ENCODE results near the gene MOB3C. TPM values are rescaled to one million over a fixed set of nuclear protein-coding genes. Genes with fewer than 3 reads are reported as not detected.
"Not testable (repeated sequence)": the region's sequence is repeated elsewhere in the genome, so short reads cannot be mapped to it uniquely, and the experiment has no call there.

The MOB3C gene
- 17.2 TPM for total RNA-seq
- polyA plus RNA-seq: 16.2 TPM

DNA sequence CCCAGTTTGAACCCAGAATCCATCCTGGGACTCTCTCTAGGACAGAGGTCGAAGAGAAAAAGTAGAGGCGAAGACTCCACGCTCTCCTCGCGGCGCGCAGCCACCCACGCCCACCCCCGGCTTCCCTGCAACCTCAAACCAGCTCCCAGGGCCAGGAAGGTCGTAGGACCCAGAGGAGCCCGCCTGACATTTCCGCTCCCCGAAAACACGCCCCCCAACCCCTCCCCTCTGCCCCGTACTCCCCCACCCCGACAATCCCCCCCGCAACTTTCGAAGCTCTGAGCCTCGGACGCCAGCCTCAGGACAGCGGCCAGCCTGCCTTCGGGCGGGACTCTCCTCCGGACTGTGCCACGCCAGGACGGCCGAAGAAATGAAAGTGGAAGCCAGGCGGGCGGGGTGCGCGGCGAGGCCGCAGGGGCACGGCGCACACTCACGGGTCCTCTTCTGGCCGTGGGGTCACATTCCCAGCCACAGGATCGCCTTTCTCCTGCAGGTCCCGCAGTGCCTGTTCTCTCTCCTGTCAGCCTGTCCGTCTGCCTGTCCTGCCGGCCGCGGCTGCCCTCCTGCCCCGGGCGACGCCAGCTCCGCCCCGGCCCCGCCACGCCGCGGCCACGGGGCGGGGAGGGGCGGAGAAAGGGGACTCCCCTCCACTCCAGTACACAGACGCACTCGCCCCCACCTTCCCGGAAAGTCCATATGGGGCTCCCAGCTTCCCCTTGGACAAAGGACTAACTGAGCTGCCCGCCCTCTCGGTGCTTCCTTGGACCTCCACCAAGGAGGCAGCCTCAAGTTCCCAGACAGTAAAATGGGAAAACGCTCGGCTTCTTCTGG is at the start of gene MOB3C:
Gene MOB3C (minus strand): TSS at position 535 of the 831 bp plus-strand sequence. CDS start 3,490 bp downstream, outside the sequence.
- no peaks in the 10 kb centered on the region for H3K4me1 ChIP-seq (ENCODE audit: insufficient read depth)
- H3K36me3 ChIP-seq (ENCODE audit: insufficient read depth): no peaks in the 10 kb centered on the region
- WGBS: under 1% methylated on average over 62 of the region's 62 CpGs
- DNase-seq (ENCODE audit: extremely low spot score): peak; percentile 45
- peak within 1 kb of the TSS; percentile 90 for H3K27ac ChIP-seq (ENCODE audit: low read depth)
- peak within 1 kb of the TSS; percentile 77 for H3K4me3 ChIP-seq (ENCODE audit: low read depth, low read length)

DNA sequence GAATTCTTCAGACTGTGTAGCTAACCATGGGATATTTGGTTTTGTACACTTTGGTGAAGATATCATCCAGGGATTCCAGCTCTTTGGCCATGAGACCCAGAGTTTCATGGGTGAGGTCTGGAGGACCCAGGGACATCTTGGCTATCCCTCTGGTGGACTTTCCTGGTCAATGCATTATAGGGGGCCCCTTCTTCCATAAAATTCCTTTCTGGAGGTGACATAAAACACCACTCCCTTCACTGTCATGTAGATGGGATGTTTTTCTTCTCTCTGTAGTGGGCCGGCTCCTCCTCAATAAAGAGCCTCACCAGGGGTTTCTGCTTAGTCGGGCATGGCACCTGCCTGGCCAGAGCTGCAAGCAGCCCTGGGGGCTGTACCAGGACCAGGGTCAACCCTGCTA is 49.4 kb upstream of the MOB3C start:
- Histone ChIP-seq H3K4me3 (ENCODE audit: low read depth, low read length) (no peak overlapping the region), H3K4me1 (ENCODE audit: insufficient read depth) (no peaks in the 10 kb centered on the region), H3K36me3 (ENCODE audit: insufficient read depth) (peaks cover 3% of the 10 kb centered on the region), H3K27ac (ENCODE audit: low read depth) (no peak overlapping the region)
- WGBS: 60% methylated on average over 2 of the region's 2 CpGs
- DNase-seq (ENCODE audit: extremely low spot score): no peak

DNA sequence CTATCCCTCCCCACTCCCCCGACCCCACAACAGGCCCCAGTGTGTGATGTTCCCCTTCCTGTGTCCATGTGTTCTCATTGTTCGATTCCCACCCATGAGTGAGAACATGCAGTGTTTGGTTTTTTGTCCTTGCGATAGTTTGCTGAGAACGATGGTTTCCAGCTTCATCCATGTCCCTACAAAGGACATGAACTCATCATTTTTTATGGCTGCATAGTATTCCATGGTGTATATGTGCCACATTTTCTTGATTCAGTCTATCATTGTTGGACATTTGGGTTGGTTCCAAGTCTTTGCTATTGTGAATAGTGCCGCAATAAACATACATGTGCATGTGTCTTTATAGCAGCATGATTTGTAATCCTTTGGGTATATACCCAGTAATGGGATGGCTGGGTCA is 46.3 kb upstream of the MOB3C start:
- not testable (repeated sequence) for H3K4me1 ChIP-seq (ENCODE audit: insufficient read depth); H3K27ac ChIP-seq (ENCODE audit: low read depth); H3K36me3 ChIP-seq (ENCODE audit: insufficient read depth); H3K4me3 ChIP-seq (ENCODE audit: low read depth, low read length); DNase-seq (ENCODE audit: extremely low spot score)
- 83% methylated on average over 5 of the region's 5 CpGs for WGBS

DNA sequence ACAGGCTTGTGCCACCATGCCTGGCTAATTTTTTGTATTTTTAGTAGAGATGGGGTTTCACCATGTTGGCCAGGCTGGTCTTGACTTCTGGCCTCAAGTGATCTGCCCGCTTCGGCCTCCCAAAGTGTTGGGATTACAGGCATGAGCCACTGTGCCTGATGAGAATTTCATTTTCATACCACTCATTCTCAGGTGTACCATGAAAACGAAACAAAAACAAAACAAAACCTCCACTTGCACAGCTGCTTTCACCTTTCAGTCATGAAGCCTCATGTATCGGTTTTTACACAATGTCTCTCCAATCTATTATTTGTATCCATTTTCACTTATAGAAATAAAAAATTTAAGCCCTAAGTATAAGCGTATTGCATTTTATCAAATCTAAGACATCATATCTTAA is 43.5 kb upstream of the MOB3C start:
- 94% methylated on average over 5 of the region's 5 CpGs for WGBS
- not testable (repeated sequence) for H3K27ac ChIP-seq (ENCODE audit: low read depth); DNase-seq (ENCODE audit: extremely low spot score); H3K4me1 ChIP-seq (ENCODE audit: insufficient read depth); H3K4me3 ChIP-seq (ENCODE audit: low read depth, low read length); H3K36me3 ChIP-seq (ENCODE audit: insufficient read depth)

DNA sequence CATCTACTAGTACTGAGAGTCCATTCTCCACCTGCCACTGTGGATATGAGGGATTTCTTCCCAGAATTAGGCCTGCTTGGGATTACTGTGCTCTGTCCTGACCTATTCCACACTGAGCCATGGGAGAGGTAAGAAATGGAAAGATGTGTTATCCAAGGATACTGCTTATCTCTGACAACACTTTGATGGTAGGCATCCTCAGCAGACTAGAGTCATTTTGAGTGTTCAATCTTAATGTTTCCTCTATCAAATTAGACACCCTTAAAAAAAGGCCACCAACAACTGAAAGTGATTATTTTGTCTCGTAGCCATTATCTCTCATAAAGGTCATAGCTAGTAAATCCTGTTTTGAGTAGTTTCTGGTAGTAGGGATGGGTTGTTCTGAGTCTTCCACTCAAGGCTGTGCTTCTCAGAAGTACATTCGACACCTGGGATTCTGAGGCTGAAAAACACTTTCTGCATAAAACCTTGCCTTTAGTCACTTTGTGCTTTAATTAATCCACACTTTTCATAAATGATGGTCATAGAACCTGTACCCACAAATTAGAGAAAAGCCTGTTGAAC is 42.8 kb upstream of the MOB3C start:
- 78% methylated on average over 2 of the region's 2 CpGs for WGBS
- H3K27ac ChIP-seq (ENCODE audit: low read depth): no peak overlapping the region
- DNase-seq (ENCODE audit: extremely low spot score): no peak
- H3K36me3 ChIP-seq (ENCODE audit: insufficient read depth): peaks cover 5% of the 10 kb centered on the region
- H3K4me3 ChIP-seq (ENCODE audit: low read depth, low read length): no peak overlapping the region
- H3K4me1 ChIP-seq (ENCODE audit: insufficient read depth): no peaks in the 10 kb centered on the region

DNA sequence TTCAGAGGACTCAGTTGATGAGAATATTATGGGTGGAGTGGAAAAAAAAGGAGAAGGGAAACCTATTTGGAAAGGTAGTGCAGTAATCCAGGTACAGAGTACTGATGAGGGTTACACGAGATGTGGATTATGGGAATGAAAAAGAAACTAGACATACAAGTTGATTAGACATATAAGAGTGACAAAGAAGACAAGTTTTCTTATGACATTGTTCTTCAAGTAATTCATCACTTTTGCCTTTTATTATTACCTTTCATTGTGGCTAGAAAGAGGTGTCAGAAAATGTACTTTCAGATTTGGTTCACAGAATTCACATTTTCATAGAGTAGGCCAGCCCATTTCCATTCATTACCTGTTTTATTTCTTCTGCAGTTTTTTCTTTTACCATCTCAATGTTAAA is 41.2 kb upstream of the MOB3C start:
- DNase-seq (ENCODE audit: extremely low spot score): no peak
- no peaks in the 10 kb centered on the region for H3K4me1 ChIP-seq (ENCODE audit: insufficient read depth)
- 62% methylated on average over 1 of the region's 1 CpG for WGBS
- H3K36me3 ChIP-seq (ENCODE audit: insufficient read depth): peaks cover 3% of the 10 kb centered on the region
- no peak overlapping the region for H3K27ac ChIP-seq (ENCODE audit: low read depth)
- H3K4me3 ChIP-seq (ENCODE audit: low read depth, low read length): no peak overlapping the region

DNA sequence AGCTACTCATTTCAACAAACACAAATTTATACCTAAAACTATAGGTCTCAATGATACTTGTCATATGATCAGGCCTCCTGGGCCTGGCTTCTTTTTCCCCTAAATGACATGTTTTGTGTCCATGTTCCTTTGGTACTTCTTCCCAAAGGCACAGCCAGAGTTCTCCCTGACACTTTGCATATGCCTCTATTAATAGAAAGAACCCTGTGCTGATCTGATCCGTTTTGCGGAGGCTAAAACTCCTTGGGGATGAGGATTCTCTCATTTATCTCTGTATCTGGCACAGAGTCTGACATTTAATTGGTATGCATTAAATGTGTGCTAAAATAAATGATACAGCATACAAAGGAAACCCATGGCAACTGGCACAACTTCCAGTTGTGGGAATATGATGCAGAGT is 40.0 kb upstream of the MOB3C start:
- Histone ChIP-seq H3K36me3 (ENCODE audit: insufficient read depth) (peaks cover 3% of the 10 kb centered on the region), H3K27ac (ENCODE audit: low read depth) (no peak overlapping the region), H3K4me3 (ENCODE audit: low read depth, low read length) (no peak overlapping the region), H3K4me1 (ENCODE audit: insufficient read depth) (no peaks in the 10 kb centered on the region)
- 80% methylated on average over 2 of the region's 2 CpGs for WGBS
- no peak for DNase-seq (ENCODE audit: extremely low spot score)

DNA sequence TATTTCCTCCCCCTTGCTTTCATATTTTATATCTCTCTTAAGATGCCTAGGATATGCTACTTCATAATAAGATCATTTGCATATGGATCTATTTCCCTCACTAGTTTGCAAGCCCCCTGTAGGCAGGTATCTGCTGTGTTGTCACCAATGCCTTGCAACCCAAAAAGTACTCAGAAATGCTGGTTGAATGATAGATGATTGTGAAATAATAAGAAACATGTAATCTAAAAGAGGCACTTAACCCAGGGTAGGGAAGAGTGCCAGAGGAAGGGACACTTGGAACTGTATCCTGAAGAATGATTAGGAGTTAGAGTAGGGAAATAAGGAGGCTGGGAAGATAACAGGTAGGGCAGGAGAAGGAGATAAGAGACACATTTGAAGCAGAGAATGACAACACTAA is 39.2 kb upstream of the MOB3C start:
- no peak for DNase-seq (ENCODE audit: extremely low spot score)
- H3K27ac ChIP-seq (ENCODE audit: low read depth): no peak overlapping the region
- H3K4me1 ChIP-seq (ENCODE audit: insufficient read depth): no peaks in the 10 kb centered on the region
- no peak overlapping the region for H3K4me3 ChIP-seq (ENCODE audit: low read depth, low read length)
- peaks cover 3% of the 10 kb centered on the region for H3K36me3 ChIP-seq (ENCODE audit: insufficient read depth)

DNA sequence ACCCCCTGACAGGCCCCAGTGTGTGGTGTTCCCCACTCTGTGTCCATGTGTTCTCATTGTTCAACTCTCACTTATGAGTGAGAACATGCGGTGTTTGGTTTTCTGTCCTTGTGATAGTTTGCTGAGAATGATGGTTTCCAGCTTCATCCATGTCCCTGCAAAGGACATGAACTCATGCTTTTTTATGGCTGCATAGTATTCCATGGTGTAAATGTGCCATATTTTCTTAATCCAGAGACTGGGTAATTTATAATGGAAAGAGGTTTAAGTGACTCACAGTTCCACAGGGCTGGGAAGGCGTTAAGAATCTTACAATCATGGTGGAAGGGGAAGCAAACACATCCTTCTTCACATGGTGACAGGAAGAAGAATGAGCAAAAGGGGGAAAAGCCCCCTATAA is 38.1 kb upstream of the MOB3C start:
- not testable (repeated sequence) for DNase-seq (ENCODE audit: extremely low spot score); H3K36me3 ChIP-seq (ENCODE audit: insufficient read depth); H3K27ac ChIP-seq (ENCODE audit: low read depth); H3K4me3 ChIP-seq (ENCODE audit: low read depth, low read length); H3K4me1 ChIP-seq (ENCODE audit: insufficient read depth)
- 95% methylated on average over 2 of the region's 2 CpGs for WGBS

DNA sequence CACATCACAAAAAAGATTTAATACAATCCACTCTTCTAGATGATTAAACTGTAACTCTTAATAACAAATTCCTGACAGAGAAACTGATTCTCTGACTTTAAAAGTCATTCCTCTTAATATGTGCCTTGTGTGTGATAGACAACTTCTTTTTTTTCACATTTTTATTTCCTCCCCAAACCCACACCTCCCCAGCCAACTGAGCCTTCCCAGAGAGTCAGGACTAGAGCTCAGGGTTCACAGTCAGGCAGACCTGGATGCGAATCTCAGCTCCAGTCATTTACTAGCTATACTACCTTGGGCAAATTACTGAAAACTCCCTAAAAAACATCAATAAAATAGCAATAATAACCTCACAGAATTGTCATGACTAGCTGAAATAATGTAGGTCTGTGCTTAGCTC is 37.4 kb upstream of the MOB3C start:
- Histone ChIP-seq H3K36me3 (ENCODE audit: insufficient read depth) (peaks cover 7% of the 10 kb centered on the region), H3K27ac (ENCODE audit: low read depth) (no peak overlapping the region), H3K4me3 (ENCODE audit: low read depth, low read length) (no peak overlapping the region), H3K4me1 (ENCODE audit: insufficient read depth) (no peaks in the 10 kb centered on the region)
- WGBS: 91% methylated on average over 1 of the region's 1 CpG
- DNase-seq (ENCODE audit: extremely low spot score): no peak

DNA sequence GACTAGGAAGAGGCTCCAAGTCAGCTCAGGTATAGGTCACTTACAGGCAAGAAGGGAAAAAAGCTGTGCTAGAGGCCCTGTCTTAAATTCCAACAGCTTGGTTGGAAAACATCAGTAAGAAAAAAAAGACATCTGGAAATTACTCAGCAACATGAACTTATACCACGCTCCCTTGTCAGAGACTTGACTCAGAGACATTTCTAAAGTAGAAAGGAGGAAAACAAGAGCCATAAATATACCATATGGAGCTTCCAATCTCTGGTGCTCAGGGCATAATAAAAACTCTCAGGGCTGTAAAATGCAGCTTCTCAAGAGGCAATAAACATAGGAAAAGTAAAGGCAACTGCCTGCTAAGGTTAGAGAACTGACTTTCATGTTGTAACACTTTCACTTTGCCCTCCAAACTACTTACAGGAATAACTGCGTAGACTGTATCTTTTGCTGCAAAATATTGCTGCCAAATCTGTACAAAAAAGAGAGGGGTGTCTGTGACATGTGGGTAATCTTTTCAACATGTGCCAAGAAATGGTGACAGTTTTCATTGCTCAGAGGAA is 36.9 kb upstream of the MOB3C start:
- no peaks in the 10 kb centered on the region for H3K4me1 ChIP-seq (ENCODE audit: insufficient read depth)
- 66% methylated on average over 2 of the region's 2 CpGs for WGBS
- H3K36me3 ChIP-seq (ENCODE audit: insufficient read depth): peaks cover 7% of the 10 kb centered on the region
- DNase-seq (ENCODE audit: extremely low spot score): no peak
- H3K4me3 ChIP-seq (ENCODE audit: low read depth, low read length): no peak overlapping the region
- no peak overlapping the region for H3K27ac ChIP-seq (ENCODE audit: low read depth)

DNA sequence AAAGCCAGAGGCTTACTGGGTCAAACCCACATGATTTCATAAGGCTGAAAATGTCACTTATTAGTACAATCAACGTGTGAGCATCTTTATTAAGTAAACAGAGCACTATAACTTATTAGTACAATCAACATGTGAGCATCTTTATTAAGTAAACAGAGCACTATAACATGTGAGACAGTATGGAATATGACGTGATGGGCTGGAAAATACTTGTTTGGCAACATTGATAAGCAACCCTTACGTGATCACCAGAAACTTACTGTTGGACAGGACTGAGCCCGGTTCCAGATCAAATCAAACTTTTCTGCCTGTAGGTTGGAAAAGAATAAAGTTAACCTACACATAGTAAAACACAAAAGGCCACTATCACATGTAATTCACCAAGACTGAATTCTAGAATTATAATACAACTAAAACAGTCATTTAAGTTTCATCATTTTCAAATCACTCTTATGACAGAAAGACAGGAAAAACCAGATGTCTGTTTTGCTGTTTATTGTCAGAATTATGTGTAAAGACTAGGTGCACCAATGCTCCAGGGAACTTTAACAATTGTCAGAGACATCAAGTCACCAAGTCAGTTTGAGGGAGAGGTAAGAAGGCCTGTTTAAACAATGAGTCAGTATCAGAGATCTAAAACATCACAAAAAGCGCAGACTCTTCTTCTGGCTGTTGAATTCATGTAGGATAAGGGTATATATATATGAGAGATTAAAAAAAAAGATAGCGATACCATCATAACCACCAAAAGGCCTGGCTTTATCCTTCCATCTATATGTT is 35.9 kb upstream of the MOB3C start:
- DNase-seq (ENCODE audit: extremely low spot score): no peak
- H3K4me1 ChIP-seq (ENCODE audit: insufficient read depth): no peaks in the 10 kb centered on the region
- H3K27ac ChIP-seq (ENCODE audit: low read depth): no peak overlapping the region
- peaks cover 7% of the 10 kb centered on the region for H3K36me3 ChIP-seq (ENCODE audit: insufficient read depth)
- WGBS: 65% methylated on average over 6 of the region's 6 CpGs
- H3K4me3 ChIP-seq (ENCODE audit: low read depth, low read length): no peak overlapping the region

DNA sequence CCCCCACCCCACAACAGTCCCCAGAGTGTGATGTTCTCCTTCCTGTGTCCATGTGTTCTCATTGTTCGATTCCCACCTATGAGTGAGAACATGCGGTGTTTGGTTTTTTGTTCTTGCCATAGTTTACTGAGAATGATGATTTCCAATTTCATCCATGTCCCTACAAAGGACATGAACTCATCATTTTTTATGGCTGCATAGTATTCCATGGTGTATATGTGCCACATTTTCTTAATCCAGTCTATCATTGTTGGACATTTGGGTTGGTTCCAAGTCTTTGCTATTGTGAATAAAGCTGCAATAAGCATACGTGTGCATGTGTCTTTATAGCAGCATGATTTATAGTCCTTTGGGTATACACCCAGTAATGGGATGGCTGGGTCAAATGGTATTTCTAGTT is 34.5 kb upstream of the MOB3C start:
- not testable (repeated sequence) for H3K4me3 ChIP-seq (ENCODE audit: low read depth, low read length); H3K27ac ChIP-seq (ENCODE audit: low read depth); H3K36me3 ChIP-seq (ENCODE audit: insufficient read depth); DNase-seq (ENCODE audit: extremely low spot score); H3K4me1 ChIP-seq (ENCODE audit: insufficient read depth)
- WGBS: 88% methylated on average over 3 of the region's 3 CpGs

DNA sequence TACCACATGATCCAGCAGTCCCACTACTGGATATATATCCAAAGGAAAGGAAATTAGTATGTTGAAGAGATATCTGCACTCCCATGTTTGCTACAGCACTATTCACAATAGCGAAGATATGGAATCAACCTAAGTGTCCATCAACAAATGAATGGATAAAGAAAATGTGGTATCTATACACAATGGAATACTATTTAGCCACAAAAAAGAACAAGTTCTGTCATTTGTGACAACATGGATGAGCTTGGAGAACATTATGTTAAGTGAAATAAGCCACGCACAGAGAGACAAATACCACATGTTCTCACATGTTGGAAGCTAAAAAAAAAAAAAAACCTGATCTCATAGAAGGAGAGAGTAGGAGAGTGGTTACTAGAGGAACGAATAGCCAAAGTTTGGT is 33.9 kb upstream of the MOB3C start:
- H3K4me1 ChIP-seq (ENCODE audit: insufficient read depth): no peaks in the 10 kb centered on the region
- no peak overlapping the region for H3K27ac ChIP-seq (ENCODE audit: low read depth)
- peaks cover 6% of the 10 kb centered on the region for H3K36me3 ChIP-seq (ENCODE audit: insufficient read depth)
- DNase-seq (ENCODE audit: extremely low spot score): no peak
- 67% methylated on average over 3 of the region's 3 CpGs for WGBS
- H3K4me3 ChIP-seq (ENCODE audit: low read depth, low read length): no peak overlapping the region

All from urinary bladder (tissue), 4 donors.